Activated CD4-positive, alpha-beta memory T cell treated with anti-CD3 and anti-CD28 coated beads, Interleukin-2, amount 10 ng/mL, durations not matched to agents 7 days and 5 days (primary cell): Measurements from ENCODE around the gene ZCCHC24. TPM values are rescaled to one million over a fixed set of nuclear protein-coding genes. Genes with fewer than 3 reads are reported as not detected.
A peak's percentile ranks its signal among the peaks of the same experiment; 100 is the strongest.

Experiments
- CTCF ChIA-PET: fragments of 350-600 bp; sonication (Branson Sonifier 250); formaldehyde crosslinking; loops from one replicate; lab custom pipeline; 2021; ENCODE audit warnings: antibody characterized with exemption, inconsistent platforms; lab: Charles Lee
- POLR2A ChIA-PET: fragments of 350-600 bp; sonication (Branson Sonifier 250); formaldehyde crosslinking; loops from one replicate; lab custom pipeline; 2021; ENCODE audit warnings: antibody characterized with exemption; lab: Charles Lee
- DNase-seq: peaks from one replicate; pipeline ENCODE4 v3.0.0-alpha.2; 2020
- H3K27ac Mint-ChIP-seq: one replicate; pipeline ENCODE4 v1.8.0; 2021; ENCODE audit warnings: mild to moderate bottlenecking, mixed read lengths
- H3K27me3 Mint-ChIP-seq: one replicate; pipeline ENCODE4 v1.8.0; 2021; ENCODE audit warnings: mixed read lengths
- H3K36me3 Mint-ChIP-seq: one replicate; pipeline ENCODE4 v1.8.0; 2021; ENCODE audit warnings: low read depth, mixed read lengths
- H3K4me1 Mint-ChIP-seq: one replicate; pipeline ENCODE4 v1.8.0; 2021; ENCODE audit warnings: mixed read lengths
- H3K4me3 Mint-ChIP-seq: one replicate; pipeline ENCODE4 v1.8.0; 2021; ENCODE audit warnings: mild to moderate bottlenecking, mixed read lengths
- H3K9me3 Mint-ChIP-seq: one replicate; pipeline ENCODE4 v1.8.0; 2021; ENCODE audit warnings: mixed read lengths
- total RNA-seq, 2 experiments: library from RNA; stranded (reverse); gene quantifications; one replicate each; pipeline ENCODE4 v1.2.3, GENCODE V29; 2021

The ZCCHC24 gene
- total RNA-seq, 2 experiments from 2014 or later, result 1.5 TPM

DNA sequence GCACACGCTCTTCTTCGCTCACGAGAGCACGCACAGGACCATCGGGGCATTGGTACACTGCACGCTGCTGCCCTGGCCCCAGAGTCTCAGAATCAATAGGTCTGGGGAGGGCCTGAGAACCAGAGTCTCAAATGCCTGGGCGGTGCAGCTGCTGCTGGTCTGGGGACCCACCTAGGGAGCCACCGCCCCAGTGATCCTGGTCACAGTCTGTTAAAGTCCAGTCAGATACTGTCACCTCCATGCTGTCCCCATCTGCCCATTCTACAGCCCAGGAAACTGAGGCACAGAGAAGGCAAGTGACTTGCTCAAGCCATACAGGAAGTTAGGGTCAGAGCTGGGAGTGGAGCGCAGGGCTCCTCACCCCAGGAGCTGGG lies 38.0 kb downstream of the ZCCHC24 start:
- no peaks in the 10 kb centered on the region for H3K4me1 Mint-ChIP-seq
- no peak for DNase-seq
- no peak overlapping the region for H3K27ac Mint-ChIP-seq
- no peaks in the 10 kb centered on the region for H3K27me3 Mint-ChIP-seq
- no peaks in the 10 kb centered on the region for H3K36me3 Mint-ChIP-seq
- no peak overlapping the region for H3K4me3 Mint-ChIP-seq
- ChIA-PET POLR2A (no interaction called here), CTCF (interaction anchor here (2.5 kb wide), 1 partner anchor 33 kb away, joined by 8 read pairs; no protein-coding TSS in a partner anchor)
- no peaks in the 10 kb centered on the region for H3K9me3 Mint-ChIP-seq

DNA sequence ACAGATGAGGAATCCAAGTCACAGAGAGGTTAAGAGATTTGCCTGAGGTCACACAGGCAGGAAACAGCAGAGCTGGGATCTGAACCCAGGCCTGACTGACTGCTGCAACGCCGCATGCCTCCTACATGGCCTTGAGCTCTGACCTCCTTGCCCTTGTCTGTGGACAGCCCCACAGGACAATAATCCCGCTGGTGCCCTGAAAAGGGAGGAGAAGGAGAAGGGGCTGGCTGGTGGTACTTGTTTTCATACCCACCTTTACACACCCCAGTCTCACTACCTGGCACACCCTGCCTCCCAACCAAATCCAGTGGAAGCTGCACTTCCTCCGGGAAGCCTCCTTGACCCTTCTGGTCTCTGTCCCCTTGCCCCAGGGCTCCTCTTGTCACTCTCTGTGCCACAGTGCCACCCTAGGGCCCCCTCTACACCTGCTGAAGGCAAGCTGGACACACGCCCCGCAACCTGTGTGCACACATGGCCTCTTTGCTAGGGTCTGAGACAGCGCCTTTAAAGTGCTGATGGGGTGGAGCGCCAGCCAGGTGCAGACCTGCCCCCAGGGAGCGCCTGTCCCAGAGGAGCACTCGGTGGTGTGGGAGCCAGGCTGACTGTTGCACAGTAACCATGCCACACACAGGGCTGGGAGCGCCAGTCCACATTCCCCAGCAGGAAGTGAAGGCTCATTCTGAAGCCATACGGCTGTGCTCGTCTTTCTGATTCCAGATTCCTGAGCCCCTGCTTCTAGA lies 38.6 kb downstream of the ZCCHC24 start:
- Mint-ChIP-seq H3K27me3 (no peaks in the 10 kb centered on the region), H3K36me3 (no peaks in the 10 kb centered on the region), H3K4me1 (no peaks in the 10 kb centered on the region), H3K27ac (no peak overlapping the region), H3K9me3 (no peaks in the 10 kb centered on the region), H3K4me3 (no peak overlapping the region)
- ChIA-PET POLR2A (no interaction called here), CTCF (interaction anchor here (2.5 kb wide), 1 partner anchor 33 kb away, joined by 8 read pairs; no protein-coding TSS in a partner anchor)
- no peak for DNase-seq

DNA sequence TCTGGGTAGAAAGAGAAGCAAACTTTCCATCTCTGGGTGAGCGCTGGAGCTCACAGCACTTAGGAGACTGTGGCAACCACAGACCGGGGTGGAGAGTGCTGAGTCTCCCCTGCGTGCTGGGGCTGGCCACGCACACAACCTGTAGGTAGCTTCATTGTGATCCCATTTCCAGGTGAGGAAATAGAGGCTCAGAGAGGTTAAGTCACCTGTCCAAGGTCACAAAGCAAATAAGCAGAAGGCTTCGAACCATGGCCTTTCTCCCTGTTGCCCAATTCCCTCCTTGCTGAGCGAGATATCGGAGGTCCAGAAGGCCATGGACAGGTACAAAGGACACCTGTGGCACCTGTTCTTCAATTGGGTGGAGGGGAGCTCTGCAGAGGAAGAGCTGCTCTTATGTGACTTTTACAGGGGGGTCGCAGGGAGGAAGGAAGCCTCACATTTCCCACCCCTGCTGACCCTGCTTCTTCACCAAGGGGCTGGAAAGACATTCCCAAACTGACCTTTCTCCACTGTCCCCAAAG lies 39.4 kb downstream of the ZCCHC24 start:
- H3K36me3 Mint-ChIP-seq, result no peaks in the 10 kb centered on the region

DNA sequence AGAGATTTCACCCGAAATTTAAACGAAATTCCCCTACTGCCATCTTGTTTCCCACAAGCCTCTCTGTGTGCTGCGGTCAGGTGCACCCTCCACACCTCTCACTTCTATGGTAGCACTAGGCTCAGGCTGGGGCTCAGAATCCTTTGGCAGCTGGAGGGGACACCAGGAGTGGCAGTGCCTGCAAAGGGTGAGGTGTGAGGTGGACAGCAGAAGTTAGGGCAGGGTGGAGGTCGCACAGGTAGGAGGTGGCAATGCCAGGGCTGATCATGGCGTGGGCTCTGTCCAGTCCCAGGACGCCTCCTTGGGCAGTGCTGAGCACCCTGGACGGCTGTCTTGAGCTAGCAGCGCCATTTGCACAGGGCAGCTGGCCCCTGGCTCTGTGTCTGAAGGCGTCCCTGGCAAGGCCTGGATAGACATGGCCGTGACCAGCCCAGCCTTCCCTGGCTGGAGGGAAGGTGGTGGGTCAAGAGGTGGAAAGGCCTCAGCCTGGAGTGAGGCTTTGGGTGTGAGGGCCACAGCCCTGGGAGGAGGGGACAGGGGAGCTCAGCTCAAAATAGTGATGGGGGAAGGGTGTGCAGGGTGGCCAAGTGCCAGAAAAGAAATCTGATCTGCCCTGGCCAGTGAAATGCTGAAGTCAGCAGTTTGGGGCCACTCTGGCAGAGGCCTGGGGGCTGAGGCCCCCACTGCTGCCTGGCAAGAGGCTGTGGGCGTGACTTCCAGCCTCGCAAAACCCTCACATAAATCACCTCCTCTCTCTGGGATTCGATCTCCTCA lies 40.0 kb downstream of the ZCCHC24 start:
- Mint-ChIP-seq H3K27ac (no peak overlapping the region), H3K9me3 (no peaks in the 10 kb centered on the region), H3K4me3 (no peak overlapping the region)

More for the DNA sequence above, 39.4 kb downstream of the ZCCHC24 start:
- ChIA-PET POLR2A (interaction anchor here (1.1 kb wide), 1 partner anchor 9 kb away, joined by 3 read pairs; no protein-coding TSS in a partner anchor), CTCF (interaction anchor here (1.7 to 2.5 kb wide), 2 partner anchors 10 to 32 kb away, joined by 5 to 8 read pairs; no protein-coding TSS in a partner anchor)
- H3K27me3 Mint-ChIP-seq, result no peaks in the 10 kb centered on the region
- no peaks in the 10 kb centered on the region for H3K9me3 Mint-ChIP-seq
- H3K4me1 Mint-ChIP-seq, result no peaks in the 10 kb centered on the region
- DNase-seq, result no peak
- no peak overlapping the region for H3K27ac Mint-ChIP-seq
- H3K4me3 Mint-ChIP-seq, result no peak overlapping the region

DNA sequence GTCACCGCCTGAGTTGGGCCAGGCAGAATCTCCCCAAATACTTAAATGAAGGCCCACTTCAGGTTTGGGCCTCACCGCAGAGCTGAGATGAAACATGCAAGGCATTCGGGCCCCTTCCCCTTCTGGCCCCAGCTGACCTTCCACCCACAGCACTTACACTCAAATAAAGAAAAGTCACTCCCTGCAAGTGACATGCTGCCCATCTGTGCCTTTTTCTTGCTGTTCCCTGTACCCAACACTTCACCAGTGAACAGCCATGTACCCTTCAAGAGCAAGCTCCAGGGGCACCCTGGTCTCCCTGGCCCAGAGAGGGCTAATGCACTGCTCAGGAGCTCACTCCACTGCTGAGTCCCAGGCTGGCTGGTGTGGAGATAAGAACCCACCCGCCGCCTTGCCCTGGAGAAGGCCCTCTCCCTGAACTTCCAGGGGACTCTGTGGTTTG lies 40.7 kb downstream of the ZCCHC24 start:
- Mint-ChIP-seq H3K4me3 (no peak overlapping the region), H3K36me3 (no peaks in the 10 kb centered on the region), H3K4me1 (no peaks in the 10 kb centered on the region), H3K27me3 (no peaks in the 10 kb centered on the region), H3K27ac (no peak overlapping the region), H3K9me3 (no peaks in the 10 kb centered on the region)
- ChIA-PET CTCF (interaction anchor here (1.7 to 2.5 kb wide), 2 partner anchors 9 to 30 kb away, joined by 5 to 8 read pairs; no protein-coding TSS in a partner anchor), POLR2A (no interaction called here)
- no peak for DNase-seq

More for the DNA sequence above, 40.0 kb downstream of the ZCCHC24 start:
- H3K4me1 Mint-ChIP-seq, result no peaks in the 10 kb centered on the region
- CTCF ChIA-PET, result interaction anchor here (1.7 to 2.5 kb wide), 2 partner anchors 10 to 31 kb away, joined by 5 to 8 read pairs; no protein-coding TSS in a partner anchor
- no peaks in the 10 kb centered on the region for H3K27me3 Mint-ChIP-seq
- no peaks in the 10 kb centered on the region for H3K36me3 Mint-ChIP-seq
- POLR2A ChIA-PET, result interaction anchor here (1.1 kb wide), 1 partner anchor 10 kb away, joined by 3 read pairs; no protein-coding TSS in a partner anchor
- DNase-seq, result no peak

DNA sequence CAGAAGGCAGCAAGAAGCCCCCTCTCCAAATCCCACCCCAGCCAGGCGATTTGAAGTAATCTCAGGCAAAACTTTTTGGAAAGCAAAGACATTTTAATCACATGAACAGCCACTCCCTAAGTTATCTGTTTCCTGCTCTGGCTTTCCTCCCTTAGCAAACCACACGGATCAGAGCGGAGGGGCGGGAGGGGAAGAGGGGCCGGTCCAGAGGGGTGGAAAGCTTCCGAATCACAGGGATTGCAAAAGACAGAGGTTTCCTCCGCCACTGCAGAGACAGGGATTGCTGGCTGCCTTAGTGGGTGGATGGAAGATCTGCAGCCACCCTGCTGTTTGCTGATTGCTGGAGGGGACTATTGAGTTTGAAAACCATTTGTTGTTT lies 41.2 kb downstream of the ZCCHC24 start:
- H3K27me3 Mint-ChIP-seq, result no peaks in the 10 kb centered on the region
- DNase-seq, result no peak
- ChIA-PET POLR2A (no interaction called here), CTCF (interaction anchor here (1.7 kb wide), 1 partner anchor 8 kb away, joined by 5 read pairs; no protein-coding TSS in a partner anchor)
- no peaks in the 10 kb centered on the region for H3K36me3 Mint-ChIP-seq
- H3K9me3 Mint-ChIP-seq, result no peaks in the 10 kb centered on the region
- no peak overlapping the region for H3K4me3 Mint-ChIP-seq
- peaks cover 2% of the 10 kb centered on the region for H3K4me1 Mint-ChIP-seq
- no peak overlapping the region for H3K27ac Mint-ChIP-seq

DNA sequence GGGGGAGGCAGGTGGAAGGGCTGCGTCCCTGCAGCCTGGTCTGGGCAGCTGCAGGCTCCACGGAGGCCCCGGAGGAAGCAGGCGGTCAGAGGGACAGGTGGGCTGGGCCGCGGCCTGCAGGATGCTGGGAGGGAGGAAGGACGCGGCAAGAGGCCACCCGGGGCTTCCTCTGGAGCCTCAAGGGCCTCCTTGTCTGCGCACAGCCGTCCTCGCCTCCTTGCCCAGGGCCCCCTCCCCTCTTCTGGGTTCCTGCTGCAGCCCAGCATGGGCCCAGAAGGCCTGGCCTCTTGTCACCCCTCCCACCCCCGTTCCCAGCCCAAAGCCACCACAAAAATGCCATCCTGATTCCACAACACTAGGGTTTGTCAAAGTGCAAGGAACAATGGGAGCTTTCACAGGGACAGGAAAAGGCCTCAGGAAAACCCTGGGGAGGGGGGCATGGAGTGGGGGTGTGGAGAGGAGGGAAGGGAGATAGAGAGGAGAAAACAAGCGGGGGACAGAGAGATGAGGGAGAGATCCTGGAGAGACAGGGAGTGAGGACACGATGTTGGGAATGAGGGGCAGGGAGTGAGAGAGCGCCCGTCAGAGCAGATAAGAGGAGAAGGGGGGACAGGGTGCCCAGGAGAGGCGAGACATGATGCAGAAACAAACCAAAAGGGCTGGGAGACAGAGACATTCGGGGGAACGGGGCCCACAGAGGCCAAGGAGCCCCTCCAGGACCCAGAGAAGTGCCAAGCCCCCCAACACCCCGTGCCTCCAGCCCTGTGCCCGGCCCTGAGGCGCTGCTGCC lies 41.8 kb downstream of the ZCCHC24 start:
- no peaks in the 10 kb centered on the region for H3K36me3 Mint-ChIP-seq
- no peak for DNase-seq
- ChIA-PET CTCF (interaction anchor here (0.7 kb wide), 1 partner anchor 14 kb away, joined by 4 read pairs; no protein-coding TSS in a partner anchor), POLR2A (no interaction called here)
- H3K27ac Mint-ChIP-seq, result no peak overlapping the region
- H3K4me3 Mint-ChIP-seq, result no peak overlapping the region
- H3K9me3 Mint-ChIP-seq, result no peaks in the 10 kb centered on the region
- peaks cover 2% of the 10 kb centered on the region for H3K4me1 Mint-ChIP-seq
- H3K27me3 Mint-ChIP-seq, result no peaks in the 10 kb centered on the region

DNA sequence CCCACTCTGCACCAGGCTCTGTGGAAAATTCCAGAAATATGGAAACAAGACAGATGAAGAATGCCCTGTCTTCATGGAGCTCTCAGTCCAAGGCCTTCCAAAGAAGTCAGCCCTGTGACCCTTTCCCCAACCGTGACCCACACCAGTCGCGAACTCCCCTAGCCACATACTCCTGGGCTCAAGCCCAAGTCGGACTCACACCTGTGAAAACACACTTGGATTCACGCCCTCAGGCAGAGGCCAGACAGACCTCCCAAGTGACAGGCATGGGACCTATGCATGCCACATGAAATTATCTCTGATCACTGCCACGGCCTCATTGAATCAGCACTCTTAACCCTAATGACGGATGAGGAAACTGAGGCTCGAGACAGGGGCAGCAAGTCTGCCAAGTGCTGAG lies 42.5 kb downstream of the ZCCHC24 start:
- H3K27ac Mint-ChIP-seq, result no peak overlapping the region
- ChIA-PET POLR2A (no interaction called here), CTCF (no interaction called here)
- no peaks in the 10 kb centered on the region for H3K36me3 Mint-ChIP-seq
- H3K9me3 Mint-ChIP-seq, result no peaks in the 10 kb centered on the region
- DNase-seq, result no peak
- no peaks in the 10 kb centered on the region for H3K27me3 Mint-ChIP-seq
- H3K4me1 Mint-ChIP-seq, result peaks cover 2% of the 10 kb centered on the region
- no peak overlapping the region for H3K4me3 Mint-ChIP-seq

DNA sequence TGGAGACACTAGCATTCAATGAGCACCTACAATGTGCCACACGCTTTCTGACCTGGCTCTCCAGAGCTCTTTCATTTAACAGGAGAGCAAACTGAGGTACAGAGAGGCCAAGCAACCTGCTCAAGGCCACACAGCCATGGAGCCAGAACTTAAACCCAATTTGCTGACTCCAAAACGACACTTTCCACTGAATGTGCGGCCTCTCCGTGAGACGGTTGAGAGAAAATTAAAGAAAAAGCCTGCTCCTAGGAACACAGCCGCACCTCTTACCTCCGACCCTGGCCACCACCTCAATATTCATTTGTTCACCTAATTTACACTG lies 42.8 kb downstream of the ZCCHC24 start:
- POLR2A ChIA-PET, result no interaction called here
- DNase-seq, result no peak
- no peaks in the 10 kb centered on the region for H3K27me3 Mint-ChIP-seq
- H3K4me1 Mint-ChIP-seq, result peaks cover 2% of the 10 kb centered on the region
- H3K27ac Mint-ChIP-seq, result no peak overlapping the region
- H3K4me3 Mint-ChIP-seq, result no peak overlapping the region
- CTCF ChIA-PET, result no interaction called here
- no peaks in the 10 kb centered on the region for H3K36me3 Mint-ChIP-seq
- no peaks in the 10 kb centered on the region for H3K9me3 Mint-ChIP-seq

DNA sequence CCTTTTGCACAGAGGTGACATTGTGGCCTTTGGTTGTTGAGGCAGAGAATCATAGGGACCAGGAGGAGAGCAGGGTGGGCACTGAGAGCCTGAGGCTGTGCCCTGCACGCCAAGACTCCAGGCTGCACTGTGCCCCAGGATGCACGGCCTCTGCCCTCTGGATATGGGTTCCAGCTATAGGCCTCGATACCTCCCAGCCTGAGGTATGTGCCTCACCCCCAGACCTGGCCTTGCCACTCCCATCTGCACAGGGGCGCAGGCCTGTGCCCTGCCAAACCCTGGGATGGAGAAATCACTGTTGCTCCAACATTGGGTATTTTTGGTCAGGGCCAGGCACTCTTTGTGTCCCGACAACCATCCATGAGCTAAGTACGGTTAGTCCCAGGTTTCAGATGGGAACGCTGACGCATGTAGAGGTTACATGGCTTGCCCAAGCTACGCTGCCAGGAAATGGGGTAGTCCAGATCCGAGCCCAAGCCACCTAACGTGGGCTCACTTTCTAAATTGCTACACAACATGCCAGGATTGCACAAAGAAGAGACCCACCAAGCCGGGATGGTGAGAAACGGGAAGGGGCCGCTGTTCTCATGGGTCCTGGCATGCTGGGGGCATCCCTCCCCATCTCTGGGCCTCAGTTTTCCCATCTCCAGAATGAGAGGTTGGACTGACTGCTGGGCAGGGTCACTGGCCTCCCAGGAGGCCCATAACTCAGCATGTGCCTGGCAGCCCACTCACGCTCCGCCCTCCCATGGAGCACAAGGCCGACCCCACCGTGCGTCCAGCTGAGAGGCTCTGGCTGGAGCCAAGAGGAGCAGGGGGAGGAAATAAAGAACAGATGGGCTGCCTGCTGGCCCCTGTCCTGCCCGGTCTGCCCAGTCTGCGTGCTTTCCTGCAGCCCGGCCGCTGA lies 44.2 kb downstream of the ZCCHC24 start:
- Mint-ChIP-seq H3K27me3 (no peaks in the 10 kb centered on the region), H3K4me3 (no peak overlapping the region), H3K9me3 (no peaks in the 10 kb centered on the region), H3K4me1 (peaks cover 2% of the 10 kb centered on the region), H3K36me3 (no peaks in the 10 kb centered on the region), H3K27ac (no peak overlapping the region)
- ChIA-PET CTCF (interaction anchor here (1.1 to 1.8 kb wide), 3 partner anchors 13 to 87 kb away, joined by 4 to 5 read pairs (median 4); no protein-coding TSS in a partner anchor), POLR2A (no interaction called here)
- DNase-seq, result no peak

DNA sequence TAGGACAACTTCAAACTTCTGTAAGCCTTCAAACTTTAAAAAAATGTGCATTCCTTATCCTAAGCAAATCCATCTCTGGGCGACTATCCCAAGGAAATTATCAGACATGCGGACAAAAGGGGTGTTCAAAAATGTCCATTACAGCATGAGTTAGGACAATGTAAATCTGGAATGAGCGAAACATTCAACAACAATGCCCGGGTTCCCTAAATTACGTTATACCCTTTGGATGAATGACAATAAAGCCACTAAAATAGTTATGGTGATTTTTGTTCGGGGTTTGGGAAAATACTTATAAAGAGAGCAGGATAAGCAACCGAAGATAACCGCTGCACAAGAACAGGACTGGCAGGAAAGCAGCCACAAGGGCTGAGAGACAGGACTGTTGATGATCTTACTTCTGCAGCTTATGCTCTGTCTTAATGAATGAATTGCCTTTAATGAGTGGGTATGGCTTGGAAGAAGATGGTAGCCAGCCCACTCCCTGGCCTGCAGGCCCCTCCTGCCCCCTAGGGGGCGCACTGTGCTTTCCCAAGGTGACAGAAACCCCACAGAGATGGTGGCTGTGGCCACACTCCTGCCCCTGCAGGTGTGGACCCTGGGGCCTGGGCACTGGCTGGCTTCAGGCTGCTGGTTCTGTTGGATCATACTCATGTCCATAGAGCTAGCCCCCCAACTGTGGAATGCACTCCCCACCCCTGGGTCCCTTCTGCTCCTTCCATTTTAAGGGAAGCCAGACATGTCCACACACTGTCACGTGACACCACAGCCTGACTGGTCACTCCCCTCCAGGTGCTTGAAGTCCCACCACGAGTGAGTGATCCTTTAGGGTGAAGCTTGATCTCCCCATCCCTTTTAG lies 45.0 kb downstream of the ZCCHC24 start:
- ChIA-PET POLR2A (no interaction called here), CTCF (interaction anchor here (0.6 to 1.8 kb wide), 4 partner anchors 9 to 88 kb away, joined by 3 to 5 read pairs (median 4); no protein-coding TSS in a partner anchor)
- Mint-ChIP-seq H3K27ac (no peak overlapping the region), H3K4me3 (no peak overlapping the region), H3K4me1 (peaks cover 2% of the 10 kb centered on the region), H3K36me3 (no peaks in the 10 kb centered on the region), H3K9me3 (no peaks in the 10 kb centered on the region), H3K27me3 (no peaks in the 10 kb centered on the region)
- DNase-seq, result peak; percentile 62
